ENCODE results near the gene GARIN5A.

Gene GARIN5A

GRCh38 chr19:50508843-50509190 is 32.2 kb upstream of the GARIN5A start:
- DNase-seq (ENCODE audit: low read depth) = no peak

DNA sequence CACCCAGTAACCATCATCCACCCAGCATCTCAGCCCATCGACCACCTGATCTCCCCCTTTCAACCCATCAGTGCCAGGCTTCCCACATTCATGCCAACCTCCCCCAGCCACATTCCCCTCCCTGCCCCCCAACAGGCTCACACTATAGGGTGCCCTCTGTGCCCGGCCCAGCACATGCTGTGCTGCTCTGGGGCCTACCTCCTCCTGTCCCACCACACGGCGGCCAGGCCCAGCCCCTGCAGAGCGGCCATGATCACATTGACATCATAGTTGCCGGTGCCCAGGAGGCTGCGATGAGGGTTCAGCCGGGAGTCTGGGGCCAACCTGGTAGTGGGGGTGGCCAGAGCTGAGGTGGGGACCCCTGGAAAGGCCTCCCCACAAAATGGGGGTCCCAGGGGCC is 30.7 kb upstream of the GARIN5A start:
- DNase-seq (ENCODE audit: low read depth) = no peak

DNA sequence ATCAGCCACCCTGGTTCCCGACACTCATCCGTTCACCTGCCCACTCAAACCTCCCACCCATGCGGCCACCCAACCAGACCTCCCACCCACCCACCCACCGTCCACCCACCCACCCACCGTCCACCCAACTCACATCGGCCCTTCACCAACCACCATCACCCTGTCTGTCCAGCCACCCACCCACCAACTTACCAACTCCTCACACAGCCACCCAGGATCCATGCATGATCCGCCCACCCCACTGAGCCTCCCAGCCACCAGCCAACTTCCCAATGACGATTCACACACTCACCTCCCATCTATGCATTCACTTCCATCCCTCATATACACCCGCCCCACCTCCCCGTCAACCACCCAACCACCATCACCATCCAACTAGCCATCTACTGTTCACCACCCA is 30.1 kb upstream of the GARIN5A start:
- DNase-seq (ENCODE audit: low read depth) = no peak

GRCh38 chr19:50505856-50506611 is 29.4 kb upstream of the GARIN5A start:
- no peak for DNase-seq (ENCODE audit: low read depth)

DNA sequence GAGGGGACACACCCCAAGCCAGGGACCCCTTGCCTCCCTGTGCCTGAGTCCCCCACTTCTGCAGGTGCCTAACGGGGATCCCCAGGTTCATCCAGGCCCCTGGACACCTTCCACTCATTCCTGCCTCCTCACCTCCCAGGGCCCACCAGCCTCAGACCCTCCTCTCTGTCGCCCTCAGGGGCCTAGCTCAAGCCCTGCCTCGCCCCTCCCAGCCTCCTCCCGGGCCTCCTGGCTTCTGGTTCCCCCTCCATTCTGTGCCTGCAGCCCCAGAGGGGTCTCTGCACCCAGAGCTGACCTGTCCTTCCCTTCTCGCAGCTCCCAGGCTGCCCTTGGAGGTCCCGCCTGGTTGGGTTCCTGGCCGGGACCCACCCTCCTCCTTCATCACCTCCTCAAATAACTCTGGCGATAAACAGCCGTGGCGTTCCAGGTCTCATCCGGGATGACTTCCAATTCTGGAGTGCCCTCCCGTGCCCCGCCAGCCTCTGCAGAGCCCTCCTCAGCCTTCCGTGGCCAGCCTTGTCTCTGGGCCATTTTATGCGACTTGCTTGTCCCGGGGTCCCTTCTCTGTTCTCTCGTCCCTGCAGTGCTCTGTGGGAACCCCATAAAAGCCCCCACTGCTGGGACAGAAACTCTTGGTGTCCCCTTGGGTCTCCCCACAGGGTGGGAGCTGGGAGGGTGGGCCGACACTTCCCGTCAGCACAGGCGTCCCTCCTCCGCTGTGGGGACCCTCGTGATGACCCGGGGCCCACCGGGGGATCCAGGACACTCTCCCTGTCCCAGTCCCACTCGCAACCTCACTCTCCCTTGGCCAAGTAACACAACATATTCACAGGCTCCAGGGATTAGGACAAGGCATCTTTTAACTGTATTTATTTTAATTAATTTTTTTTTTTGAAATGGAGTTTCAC is 25.2 kb upstream of the GARIN5A start:
- DNase-seq (ENCODE audit: low read depth) = no peak

- no peak for DNase-seq (ENCODE audit: low read depth)
Observed at GRCh38 chr19:50501186-50501567, 24.5 kb upstream of the GARIN5A start.

DNA sequence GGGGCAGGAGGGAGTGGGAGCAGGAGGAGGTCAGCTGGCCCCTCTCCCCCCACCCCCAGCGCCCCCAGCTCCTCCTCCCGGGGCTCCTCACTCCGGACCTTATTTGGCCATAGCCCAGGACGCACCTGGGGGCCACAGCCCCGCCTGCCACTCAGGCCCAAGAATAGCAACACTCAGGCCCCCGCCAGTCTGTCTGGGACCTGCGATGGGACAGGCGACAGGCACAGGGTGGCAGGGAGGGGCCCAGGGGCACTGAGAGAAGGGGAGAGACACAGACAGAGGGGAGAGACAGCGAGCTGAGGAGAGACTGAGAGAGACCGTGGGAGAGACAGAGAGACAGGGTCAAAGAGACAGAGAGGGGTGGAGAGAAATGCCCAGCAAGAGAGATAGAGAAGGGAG is 24.1 kb upstream of the GARIN5A start:
- no peak for DNase-seq (ENCODE audit: low read depth)

DNA sequence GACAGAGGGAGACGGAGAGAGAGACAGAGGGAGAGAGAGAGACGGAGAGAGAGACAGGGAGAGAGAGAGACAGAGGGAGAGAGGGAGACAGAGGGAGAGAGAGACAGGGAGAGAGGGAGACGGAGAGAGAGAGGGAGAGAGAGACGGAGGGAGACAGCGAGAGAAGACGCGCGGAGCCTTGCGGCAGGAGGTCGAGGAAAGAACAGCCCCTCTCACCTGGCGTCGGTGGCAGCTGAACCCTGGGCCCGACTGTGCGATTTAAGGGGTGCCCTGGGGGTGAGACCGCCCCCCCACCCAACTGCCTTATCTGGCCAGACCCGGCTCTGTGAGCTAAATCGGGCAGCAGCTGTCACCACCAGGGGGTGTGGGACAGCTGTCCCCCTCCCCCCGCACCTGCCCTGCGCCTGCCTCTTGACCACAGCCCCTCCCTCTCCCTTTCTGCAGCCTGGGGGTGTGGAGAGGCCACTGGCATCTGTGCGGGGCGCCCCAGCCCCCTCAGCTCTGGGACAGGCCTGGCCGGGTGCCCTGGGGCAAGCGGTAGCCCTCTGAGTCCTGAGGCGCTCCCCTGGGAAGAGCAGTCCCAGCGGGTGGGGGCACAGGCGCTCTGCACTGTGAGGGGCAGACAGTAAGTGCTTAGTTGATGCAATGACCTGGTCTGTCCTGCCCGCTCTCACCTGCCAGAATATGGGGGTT is 23.6 kb upstream of the GARIN5A start:
- no peak for DNase-seq (ENCODE audit: low read depth)

DNA sequence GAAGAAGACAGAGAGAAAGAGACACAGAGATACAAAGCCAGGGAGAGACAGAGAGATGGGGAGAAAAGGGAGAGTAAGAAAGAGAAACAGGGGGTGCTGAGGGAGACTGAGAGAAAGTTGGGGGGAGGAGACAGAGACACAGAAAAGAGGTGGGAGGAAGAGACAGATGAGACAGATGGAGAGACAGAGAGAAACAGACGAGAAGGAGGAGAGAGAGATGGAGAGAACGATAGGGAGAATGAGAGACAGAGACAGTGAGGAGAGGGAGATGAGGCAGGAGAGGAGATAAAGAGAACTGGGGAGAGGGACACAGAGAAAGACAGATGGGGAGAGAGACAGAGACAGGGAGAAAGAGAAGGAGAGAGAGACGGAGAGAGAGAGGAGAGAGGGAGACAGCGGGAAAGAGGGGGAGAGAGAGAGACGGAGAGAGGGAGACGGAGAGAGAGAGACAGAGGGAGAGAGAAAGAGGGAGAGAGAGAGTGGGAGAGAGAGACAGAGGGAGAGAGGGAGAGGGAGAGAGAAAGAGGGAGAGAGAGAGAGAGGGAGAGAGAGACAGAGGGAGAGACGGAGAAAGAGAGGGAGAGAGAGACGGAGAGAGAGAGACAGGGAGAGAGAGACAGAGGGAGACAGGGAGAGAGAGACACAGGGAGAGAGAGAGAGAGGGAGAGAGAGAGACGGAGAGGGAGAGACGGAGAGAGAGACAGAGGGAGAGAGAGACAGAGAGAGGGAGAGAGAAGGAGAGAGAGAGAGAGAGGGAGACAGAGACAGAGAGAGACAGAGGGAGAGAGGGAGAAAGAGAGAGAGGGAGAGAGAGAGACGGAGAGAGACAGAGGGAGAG is 21.8 kb upstream of the GARIN5A start:
- DNase-seq (ENCODE audit: low read depth) = no peak

DNA sequence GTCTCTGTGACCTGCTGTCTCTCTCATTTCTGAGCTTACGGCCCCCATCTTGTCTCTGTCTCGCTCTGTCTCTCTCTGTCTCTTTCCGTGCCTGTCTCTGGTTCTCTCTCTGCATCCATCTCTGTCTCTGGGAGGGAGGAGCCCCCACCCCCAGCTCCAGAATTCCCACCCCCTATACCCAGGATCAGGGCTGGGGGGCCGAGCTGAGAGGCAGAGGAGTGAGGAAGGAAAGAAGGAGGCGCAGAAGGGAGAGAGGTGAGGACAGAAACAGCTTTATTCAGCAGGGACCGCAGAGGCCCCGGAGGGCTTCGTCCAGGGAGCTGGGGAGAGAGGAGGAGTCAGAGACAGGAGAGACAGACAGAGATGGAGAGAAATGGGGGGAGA is 20.4 kb upstream of the GARIN5A start:
- no peak for DNase-seq (ENCODE audit: low read depth)

DNA sequence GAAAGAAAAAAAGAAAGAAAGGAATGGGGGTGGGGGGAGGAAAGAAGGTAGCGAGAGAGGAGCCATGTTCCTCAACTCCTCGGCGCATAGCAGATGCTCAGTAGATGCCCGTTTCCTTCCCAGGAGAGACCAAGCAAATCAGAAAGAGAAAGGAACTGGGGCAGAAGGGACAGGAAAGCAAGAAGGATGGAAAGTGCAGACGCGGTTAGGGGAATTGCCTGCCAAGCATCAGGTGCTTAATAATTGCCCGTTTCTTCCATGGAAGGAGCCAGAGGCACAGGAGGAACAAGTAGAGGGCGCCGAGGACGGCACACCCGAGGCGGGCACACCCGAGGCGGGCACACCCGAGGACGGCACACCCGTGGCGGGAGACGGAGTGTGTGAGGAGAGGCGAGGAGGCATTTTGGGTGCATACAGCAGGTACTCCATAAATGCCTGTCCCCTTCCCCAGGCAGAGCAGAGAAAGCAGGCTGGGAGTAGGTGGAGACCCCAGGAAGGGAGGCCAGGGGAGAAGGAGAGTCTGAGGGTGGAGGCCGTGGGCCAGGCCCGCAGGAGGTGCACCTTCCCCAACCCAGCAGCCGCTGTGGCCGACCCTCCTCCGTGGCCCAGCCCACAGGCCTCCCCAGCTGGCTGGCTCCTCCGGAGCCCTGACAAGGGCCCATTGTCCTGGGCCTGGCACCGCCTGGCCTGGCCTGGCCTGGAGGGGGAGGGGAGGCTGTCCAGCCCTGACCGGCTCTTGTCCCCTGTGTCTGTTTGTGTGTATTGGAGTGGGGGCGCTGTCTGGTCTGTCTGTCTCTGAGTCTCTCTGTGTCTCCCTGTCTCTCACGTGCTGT is 19.8 kb upstream of the GARIN5A start:
- DNase-seq (ENCODE audit: low read depth) = no peak

DNA sequence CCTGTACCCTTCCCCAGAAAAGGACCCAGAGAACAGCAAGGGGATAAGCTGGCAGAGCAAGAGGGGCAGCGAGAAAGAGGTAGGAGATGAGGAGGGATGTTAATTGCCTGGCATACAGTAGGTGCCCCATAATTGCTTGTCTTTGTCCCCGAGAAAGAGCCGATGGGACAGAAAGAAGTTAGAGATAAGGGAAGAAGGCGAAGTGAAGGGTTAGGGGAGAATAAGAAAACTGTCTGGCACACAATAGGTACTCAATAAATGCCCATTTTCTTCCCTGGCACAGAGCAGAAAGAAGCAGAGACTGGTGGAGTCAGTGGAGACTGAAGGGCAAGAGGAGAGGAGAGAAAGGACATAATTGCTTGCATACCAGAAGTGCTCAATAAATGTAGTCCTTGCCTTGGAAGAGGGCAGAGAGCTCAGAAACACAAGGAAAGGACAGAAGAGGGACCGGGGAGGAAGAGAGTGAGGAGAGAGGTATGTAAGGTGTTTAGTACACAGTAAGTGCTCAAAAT is 18.4 kb upstream of the GARIN5A start:
- no peak for DNase-seq (ENCODE audit: low read depth)

GRCh38 chr19:50494186-50495019 is 17.8 kb upstream of the GARIN5A start:
- DNase-seq (ENCODE audit: low read depth) = no peak

GRCh38 chr19:50493171-50493570 is 16.5 kb upstream of the GARIN5A start:
- no peak for DNase-seq (ENCODE audit: low read depth)

GRCh38 chr19:50492303-50493052 is 15.8 kb upstream of the GARIN5A start:
- no peak for DNase-seq (ENCODE audit: low read depth)

DNA sequence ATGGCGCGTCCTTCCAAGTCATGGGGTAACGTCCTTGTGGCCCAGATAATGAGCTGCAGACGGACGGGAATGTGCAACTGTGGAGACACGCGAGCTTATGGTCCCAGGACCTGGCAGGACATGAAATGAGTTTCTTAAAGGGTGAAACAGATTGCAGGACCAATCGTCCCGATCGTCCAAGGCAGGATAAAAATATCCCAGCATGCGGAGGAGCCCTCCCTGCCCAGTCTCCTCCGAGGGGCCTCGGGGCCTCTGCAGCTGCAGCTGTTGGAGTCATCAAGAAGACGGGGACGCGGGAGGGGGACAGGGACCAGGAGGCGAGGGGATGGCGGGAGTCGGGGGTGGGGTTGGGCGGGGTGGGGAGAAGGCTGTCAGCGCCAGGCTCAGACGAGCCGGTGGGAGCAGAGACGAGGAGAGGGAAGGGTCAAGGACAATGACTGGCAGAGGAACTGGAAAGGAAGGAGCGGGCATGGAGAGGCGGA is 14.4 kb upstream of the GARIN5A start:
- no peak for DNase-seq (ENCODE audit: low read depth)

DNA sequence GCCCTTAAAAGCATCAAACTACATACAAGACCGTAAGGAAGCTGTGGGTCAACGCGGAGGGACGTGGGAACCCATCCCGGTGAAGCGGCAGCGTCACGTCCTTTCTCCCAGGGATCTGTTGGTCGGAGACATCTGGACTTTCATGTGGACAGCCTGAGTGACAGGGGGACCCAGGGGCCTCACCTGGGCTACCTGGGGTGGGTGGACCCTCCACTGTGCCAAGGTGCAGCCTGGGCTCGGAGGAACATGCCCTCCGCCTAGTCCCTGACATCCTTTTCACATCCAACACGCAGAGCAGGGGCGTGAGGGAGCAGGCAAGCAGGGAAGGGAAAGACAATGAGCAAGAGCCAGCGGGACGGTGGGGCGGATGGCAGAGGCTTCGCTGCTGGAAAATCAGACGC is 13.8 kb upstream of the GARIN5A start:
- DNase-seq (ENCODE audit: low read depth) = no peak

DNA sequence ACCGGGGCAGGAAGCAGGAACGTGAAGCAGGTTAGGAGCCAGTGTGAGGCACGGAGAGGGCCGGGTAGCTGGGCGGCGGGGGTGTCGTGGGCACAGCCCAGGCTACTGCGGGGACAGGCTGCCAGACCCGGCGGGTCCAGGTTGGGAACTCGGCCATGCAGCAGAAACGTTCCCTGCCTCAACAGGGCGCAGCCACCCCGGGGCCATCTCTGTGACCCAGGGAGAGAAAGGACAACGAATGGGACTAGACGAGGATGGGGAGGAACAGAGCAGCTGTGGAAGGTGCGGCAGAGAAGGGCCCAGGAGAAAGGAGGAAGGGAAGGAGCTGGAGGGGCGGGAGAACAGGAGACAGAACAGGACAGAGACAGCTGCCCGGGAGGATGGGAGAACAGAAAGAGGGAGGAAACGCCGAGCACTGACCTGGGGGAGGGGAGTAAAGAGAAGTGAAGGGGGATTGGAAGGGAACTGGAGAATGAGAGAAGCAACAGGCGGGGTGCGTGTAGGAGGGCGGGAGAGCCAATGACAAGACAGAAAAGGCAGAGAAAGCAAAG is 12.9 kb upstream of the GARIN5A start:
- no peak for DNase-seq (ENCODE audit: low read depth)

Measured in stimulated activated CD8-positive, alpha-beta memory T cell treated with anti-CD3 and anti-CD28 coated beads, Interleukin-4, amount 100 ng/mL, for 24 hours (primary cell).